NCI-H128 (cell line): ENCODE data around the gene ADAM10.

Experiments used
- DNase-seq: peaks from one replicate; lab custom pipeline; 2025; ENCODE audit not compliant: unreplicated experiment; lab: John Stamatoyannopoulos, UW

The ADAM10 gene

DNA sequence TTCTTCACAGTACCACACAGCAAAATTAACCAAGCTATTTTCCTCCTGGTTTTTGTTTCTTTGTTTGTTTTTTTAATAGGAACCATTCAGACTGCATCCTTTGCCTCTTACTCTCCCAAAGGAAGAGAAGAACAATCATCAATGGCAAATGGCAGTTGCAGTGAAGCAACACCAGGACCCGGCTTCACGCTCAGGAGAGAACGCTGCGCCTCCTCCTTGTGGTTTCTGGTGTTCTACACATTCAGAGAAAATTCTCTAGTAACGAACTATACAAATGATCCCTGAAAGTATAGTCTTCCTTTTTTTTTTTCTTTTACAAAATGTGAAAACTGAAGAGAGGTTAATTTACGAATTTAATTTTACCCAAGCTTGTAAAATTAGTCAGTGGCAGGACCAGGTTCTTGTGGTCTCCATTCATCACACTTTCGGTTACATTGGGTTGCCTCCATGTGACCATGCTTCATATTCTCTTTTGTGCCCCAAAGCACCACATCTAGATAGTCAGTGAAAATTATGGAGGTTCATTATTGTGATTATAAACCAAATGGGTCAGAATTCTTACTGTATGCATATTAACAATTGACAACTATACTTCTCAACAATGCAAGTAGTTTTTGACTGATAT is 11.0 kb upstream of the ADAM10 start:
- no peak for DNase-seq

DNA sequence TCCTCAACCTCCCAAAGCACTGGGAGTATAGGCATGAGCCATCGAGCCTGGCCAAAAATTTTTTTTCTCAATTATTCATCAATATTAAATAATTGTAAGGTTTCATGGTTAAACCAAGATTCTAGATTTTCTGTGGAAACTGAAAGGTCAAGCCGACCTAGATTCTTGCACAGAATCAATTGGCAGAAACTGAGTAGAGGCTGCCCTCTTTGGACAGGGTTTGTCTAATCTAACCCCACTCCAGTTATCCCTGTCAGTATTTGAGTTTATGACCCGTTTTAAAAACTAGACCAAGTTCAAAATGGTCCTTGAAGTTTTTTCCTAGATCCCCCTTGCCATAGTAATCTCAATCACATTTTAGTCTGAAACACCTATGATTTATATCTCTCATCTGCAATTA is 8.6 kb upstream of the ADAM10 start:
- no peak for DNase-seq

GRCh38 chr15:58755956-58756355 is 6.4 kb upstream of the ADAM10 start:
- no peak for DNase-seq

- no peak for DNase-seq
Measured at GRCh38 chr15:58755350-58755749, 5.8 kb upstream of the ADAM10 start.

GRCh38 chr15:58752716-58753115 is 3.2 kb upstream of the ADAM10 start:
- DNase-seq = no peak

DNA sequence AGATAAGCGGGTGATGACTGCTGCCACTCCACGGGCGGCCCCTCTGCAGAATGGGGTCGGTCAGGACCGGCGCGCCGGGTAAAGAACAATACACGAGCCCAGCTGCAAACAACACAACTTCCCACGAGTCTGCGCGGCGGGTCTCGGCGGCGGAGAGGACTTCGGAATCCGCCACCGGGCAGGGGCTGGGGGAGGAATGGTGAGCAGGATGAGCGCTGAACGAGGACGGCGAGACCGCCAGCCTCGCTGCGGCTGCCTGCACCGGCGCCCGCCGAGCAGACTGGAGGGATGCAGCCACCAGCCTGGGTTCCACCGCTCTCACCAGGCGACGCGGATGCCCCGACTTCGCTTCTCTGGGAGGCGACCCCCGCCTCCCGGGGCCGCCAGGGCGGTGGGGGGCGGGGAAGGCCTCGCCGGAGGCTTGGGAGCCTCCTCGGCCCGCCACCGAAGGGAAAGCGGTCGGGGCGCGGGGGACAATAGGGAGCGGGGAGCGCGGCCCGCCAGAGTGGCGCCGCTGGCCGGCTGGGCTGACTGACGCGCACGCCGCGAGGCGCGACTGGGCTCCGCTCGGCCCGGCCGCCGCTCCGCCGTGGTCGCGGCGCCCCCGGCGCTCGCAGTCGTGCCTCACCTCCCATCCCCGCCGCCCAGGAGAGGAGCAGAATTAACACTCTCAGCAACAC is 515 bp downstream of the ADAM10 start:
- DNase-seq = no peak

- DNase-seq = no peak
Measured at GRCh38 chr15:58748040-58748851, 1.3 kb downstream of the ADAM10 start.

DNA sequence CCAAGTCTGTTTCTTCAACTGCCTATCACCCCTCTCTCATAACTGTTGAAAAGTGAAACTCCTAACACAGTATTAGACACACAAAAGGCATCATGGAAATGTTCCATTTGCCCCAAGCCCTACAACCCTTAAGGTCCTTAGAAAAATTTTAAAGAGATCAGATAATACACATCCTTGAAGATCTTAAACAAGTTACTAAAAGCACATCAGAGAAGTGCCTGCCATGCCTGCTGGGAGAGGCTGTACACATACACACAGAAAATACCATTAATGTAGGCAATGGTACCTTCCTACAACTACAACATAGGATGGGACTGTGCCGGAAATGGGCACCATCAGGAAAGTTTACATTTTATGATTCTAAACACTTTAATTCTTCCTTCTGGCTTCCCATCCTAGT is 3.3 kb downstream of the ADAM10 start:
- no peak for DNase-seq

DNA sequence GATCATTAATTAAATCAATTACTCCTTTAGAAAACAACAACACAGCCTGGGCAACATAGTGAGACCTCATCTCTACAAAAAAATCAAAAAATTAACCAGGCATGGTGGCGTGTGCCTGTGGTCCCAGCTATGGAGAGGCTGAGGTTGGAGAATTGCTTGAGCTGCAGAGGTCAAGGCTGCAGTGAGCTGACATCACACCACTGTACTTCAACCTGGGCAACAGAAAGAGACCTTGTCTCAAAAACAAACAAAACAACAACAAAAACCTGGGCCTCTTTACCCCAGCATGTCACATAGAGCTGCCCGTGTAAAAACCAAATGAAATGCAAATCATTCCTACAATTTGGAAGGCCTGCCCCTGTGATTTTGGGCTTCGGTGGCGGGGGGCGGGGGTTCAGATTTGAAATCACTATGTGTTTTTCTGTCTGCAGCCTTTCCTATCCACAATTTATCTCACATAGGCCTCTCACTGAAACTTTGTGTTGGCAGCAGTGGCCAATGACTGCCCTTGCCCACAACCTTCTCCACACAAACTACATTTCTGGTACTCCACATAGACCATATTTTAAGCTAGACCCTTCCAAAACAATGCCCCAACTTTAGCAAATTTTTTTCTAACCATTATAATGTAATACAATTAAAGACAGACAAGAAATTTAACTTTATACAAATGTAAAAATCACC is 6.5 kb downstream of the ADAM10 start:
- DNase-seq = no peak

GRCh38 chr15:58742022-58742813 is 7.3 kb downstream of the ADAM10 start:
- DNase-seq = no peak

DNA sequence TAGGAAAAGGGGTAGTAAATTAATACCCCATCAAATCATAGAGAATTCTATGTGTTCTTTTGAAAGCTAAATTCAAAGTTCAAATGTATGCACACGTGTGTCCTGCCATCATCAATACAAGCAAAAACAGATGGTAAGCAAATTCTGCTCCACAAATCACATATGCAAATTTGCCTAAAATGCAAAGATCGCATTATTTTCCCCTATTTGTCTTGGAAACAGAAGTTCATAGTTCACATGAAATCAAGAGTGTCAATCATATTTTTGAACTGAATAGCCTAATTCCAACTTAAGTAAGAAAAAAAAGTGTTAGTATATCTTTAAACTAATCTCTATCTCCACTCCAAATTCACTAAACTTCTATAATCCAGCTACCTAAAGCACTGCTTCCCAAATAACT is 8.5 kb downstream of the ADAM10 start:
- DNase-seq = no peak

GRCh38 chr15:58740436-58740835 is 9.1 kb downstream of the ADAM10 start:
- DNase-seq = no peak

- no peak for DNase-seq
Measured at GRCh38 chr15:58738046-58738707, 11.3 kb downstream of the ADAM10 start.

GRCh38 chr15:58737298-58737697 is 12.2 kb downstream of the ADAM10 start:
- no peak for DNase-seq

GRCh38 chr15:58736018-58736643 is 13.4 kb downstream of the ADAM10 start:
- no peak for DNase-seq

- no peak for DNase-seq
Measured at GRCh38 chr15:58734859-58735258, 14.6 kb downstream of the ADAM10 start.

DNA sequence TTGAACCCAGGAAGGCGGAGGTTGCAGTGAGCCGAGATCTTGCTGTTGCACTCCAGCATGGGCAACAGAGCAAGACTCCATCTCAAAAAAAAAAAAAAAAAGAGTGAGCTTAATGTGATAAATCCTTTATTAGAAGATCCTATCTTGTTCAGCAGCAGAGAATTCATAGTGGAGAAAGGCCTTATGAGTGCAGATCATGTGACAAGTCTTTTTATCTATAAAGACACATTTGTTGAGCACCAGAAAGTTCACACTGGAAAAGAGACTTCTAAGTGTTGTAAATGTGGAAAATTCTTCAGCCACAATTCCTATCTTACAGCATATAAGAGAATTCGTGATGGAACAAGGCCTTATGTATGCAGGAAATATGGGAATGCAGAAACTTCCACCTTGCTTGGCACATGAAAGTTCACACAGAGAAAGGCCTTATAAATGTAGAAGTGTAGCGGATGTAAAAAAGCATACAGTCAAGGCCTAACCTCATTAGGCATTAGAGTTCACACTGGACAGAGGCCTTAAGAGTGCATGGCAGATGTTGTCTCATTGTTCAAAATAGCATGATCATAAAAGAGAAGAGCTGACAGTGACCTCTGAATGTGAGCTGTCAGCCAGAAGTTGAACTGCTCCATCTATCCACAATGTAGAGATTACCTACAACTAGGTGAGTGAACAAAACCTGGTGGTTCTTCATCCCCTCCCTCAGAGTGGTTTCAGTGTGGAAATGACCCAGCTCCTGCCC is 16.7 kb downstream of the ADAM10 start:
- no peak for DNase-seq

DNA sequence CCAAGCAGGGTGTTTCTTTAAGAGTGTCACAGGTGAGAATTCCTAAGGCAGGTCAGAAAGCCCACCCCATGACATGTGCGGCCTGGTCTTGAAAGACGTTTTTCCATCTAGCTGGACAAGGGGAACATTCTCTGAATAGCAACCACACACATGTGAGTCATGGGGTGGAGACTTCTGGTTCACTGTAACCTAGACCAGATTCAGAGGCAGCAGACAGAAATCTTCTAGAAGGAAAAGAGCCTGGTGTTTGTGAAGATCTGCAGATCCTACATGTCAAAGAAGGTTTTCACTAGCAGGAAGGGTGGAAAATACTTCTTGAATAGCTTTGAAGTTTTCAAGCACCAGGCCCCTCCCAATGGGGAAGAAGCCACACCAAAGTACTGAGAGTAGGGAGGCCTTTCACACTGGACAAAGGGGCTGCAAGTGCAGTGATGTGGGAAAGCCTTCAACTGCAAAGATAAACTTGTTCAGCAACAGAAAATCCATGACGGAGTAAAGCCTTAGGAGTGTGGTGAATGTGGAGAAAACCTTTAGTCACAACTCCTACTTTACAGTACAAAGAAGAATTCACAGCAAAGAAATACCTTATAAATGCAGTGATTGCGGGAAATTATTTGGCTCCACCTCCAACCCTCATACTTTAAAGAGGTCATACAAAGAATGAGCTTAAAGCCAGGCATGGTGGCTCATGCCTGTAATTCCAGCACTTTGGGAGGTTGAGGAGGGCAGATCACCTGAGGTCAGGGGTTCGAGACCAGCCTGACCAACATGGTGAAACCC is 17.6 kb downstream of the ADAM10 start:
- no peak for DNase-seq
